ENCODE results near the gene CEPT1.

GRCh38 chr1:111116496-111116895 is 23.5 kb upstream of the CEPT1 start:
- TF ChIP-seq, protein P1, sequence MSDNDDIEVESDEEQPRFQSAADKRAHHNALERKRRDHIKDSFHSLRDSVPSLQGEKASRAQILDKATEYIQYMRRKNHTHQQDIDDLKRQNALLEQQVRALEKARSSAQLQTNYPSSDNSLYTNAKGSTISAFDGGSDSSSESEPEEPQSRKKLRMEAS (IDR thresholded peaks at IDR 0.05; ENCODE audit: low read depth, low read length) = no peak
- no peak for TF ChIP-seq POLR2AphosphoS2 (IDR thresholded peaks at IDR 0.05; ENCODE audit: low read depth, low read length)
- TF ChIP-seq SUPT20H (IDR thresholded peaks at IDR 0.05; ENCODE audit: borderline replicate concordance, control insufficient read depth, low read depth, low read length) = no peak
- no peak for TF ChIP-seq NR2F1 (conservative IDR thresholded peaks at IDR 0.05)
- TF ChIP-seq SMC3 (IDR thresholded peaks at IDR 0.05; ENCODE audit: borderline replicate concordance, low read length) = no peak
- TF ChIP-seq EP300 (IDR thresholded peaks at IDR 0.05; ENCODE audit: borderline replicate concordance in 1 of 2, control insufficient read depth in 1 of 2, low read depth in 2 of 2, low read length in 2 of 2) = no peak
- no peak for TF ChIP-seq BCL3 (IDR thresholded peaks at IDR 0.05; ENCODE audit: borderline replicate concordance, insufficient read depth, low read depth, low read length, poor library complexity, severe bottlenecking)
- TF ChIP-seq, protein P2, sequence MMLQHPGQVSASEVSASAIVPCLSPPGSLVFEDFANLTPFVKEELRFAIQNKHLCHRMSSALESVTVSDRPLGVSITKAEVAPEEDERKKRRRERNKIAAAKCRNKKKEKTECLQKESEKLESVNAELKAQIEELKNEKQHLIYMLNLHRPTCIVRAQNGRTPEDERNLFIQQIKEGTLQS (IDR thresholded peaks at IDR 0.05; ENCODE audit: borderline replicate concordance, extremely low read depth, low read depth, low read length) = no peak
- no peak for TF ChIP-seq POLR2A (IDR thresholded peaks at IDR 0.05; ENCODE audit: low read depth, low read length)
- TF ChIP-seq EZH2 (IDR thresholded peaks at IDR 0.05; ENCODE audit: borderline replicate concordance, control insufficient read depth, low read depth, low read length) = no peak
- no peak for TF ChIP-seq FOXK2 (IDR thresholded peaks at IDR 0.05)
- TF ChIP-seq ATF2 (IDR thresholded peaks at IDR 0.05; ENCODE audit: low read length) = no peak
- no peak for TF ChIP-seq BRCA1 (IDR thresholded peaks at IDR 0.05; ENCODE audit: low read depth, low read length)

All from GM12878 (cell line).